Activated naive CD8-positive, alpha-beta T cell treated with anti-CD3 and anti-CD28 coated beads, Interleukin-2, amount 50 U/mL, for 24 hours (primary cell): ENCODE results near the gene IRX3.
"Not testable (repeated sequence)": the region's sequence is repeated elsewhere in the genome, so short reads cannot be mapped to it uniquely, and the experiment has no call there.

Source experiments
- ATAC-seq: fragments of 150-1000 bp; cut with Tn5 transposase; one replicate; pipeline ENCODE4 v1.10.0; 2021
- DNase-seq: peaks from one replicate; pipeline ENCODE4 v3.0.0; 2021
- H3K27ac Mint-ChIP-seq: one replicate; pipeline ENCODE4 v1.8.0; 2021; ENCODE audit warnings: mild to moderate bottlenecking, mixed read lengths
- H3K27me3 Mint-ChIP-seq: one replicate; pipeline ENCODE4 v1.8.0; 2021; ENCODE audit warnings: mixed read lengths
- H3K36me3 Mint-ChIP-seq: one replicate; pipeline ENCODE4 v1.8.0; 2021; ENCODE audit warnings: low read depth, mixed read lengths
- H3K4me1 Mint-ChIP-seq: one replicate; pipeline ENCODE4 v1.8.0; 2021; ENCODE audit warnings: mixed read lengths
- H3K4me3 Mint-ChIP-seq: one replicate; pipeline ENCODE4 v1.8.0; 2021; ENCODE audit warnings: mild to moderate bottlenecking, moderate library complexity, mixed read lengths
- H3K9me3 Mint-ChIP-seq: one replicate; pipeline ENCODE4 v1.8.0; 2021; ENCODE audit warnings: mixed read lengths

The IRX3 gene

DNA sequence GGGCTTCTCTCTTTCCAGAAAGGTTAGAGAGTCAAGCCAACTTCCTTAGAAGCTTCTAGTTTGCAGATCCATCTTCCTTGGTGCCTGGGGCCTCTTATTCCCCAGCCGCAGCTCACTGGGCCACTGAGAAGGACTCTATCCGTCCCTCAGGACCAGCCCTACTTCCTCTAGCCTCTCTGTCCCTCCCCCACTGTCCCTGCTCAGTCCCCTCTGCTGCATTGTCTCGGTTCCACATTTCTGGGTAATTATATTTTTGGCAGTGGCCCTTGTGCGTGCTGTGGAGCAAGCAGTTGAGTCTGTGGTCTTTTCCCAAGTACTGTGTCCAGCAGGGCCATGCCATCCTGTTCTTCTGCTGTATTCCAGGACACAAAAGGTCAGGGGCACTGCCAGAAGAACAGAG is 17.8 kb downstream of the IRX3 start:
- DNase-seq (no peak), ATAC-seq (no peak)
- Mint-ChIP-seq H3K27ac (no peak overlapping the region), H3K4me1 (no peaks in the 10 kb centered on the region), H3K36me3 (no peaks in the 10 kb centered on the region), H3K9me3 (no peaks in the 10 kb centered on the region), H3K4me3 (no peak overlapping the region), H3K27me3 (peaks cover 3% of the 10 kb centered on the region)

- ATAC-seq (no peak), DNase-seq (no peak)
- Mint-ChIP-seq H3K27ac (no peak overlapping the region), H3K4me1 (no peaks in the 10 kb centered on the region), H3K4me3 (no peak overlapping the region), H3K27me3 (no peaks in the 10 kb centered on the region), H3K9me3 (no peaks in the 10 kb centered on the region), H3K36me3 (no peaks in the 10 kb centered on the region)
Observed at GRCh38 chr16:54268340-54268739, 18.2 kb downstream of the IRX3 start.

GRCh38 chr16:54266363-54266955 is 20.1 kb downstream of the IRX3 start:
- DNase-seq (no peak), ATAC-seq (no peak)
- Mint-ChIP-seq H3K36me3 (no peaks in the 10 kb centered on the region), H3K9me3 (no peaks in the 10 kb centered on the region), H3K4me1 (no peaks in the 10 kb centered on the region), H3K27ac (no peak overlapping the region), H3K27me3 (peaks cover 2% of the 10 kb centered on the region), H3K4me3 (no peak overlapping the region)

DNA sequence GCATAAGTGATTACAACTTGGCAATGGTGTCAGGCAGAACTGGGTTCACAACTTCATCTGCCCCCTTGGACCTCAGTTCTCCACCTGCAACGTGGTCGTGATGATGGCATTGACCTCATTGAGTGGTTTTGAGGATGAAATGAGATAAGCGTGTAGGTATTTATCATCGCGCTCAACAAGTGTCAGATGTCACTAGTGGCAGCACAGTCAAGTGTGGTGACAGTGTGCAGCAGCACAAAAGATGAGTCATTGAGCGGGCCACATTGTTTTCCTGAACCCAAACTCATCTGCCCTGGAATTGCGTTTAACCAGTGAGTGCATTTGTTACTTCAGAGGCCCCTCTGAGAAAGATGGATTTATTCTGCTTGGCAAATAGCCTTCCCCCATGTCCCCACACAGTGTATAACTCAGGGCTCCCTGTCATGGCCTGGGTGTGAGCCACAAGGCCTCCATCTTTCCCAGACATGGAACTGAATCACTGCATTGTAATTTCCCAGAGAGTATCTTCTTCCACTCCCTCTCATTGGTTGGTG is 20.9 kb downstream of the IRX3 start:
- peaks cover 2% of the 10 kb centered on the region for H3K27me3 Mint-ChIP-seq
- no peaks in the 10 kb centered on the region for H3K9me3 Mint-ChIP-seq
- DNase-seq (no peak), ATAC-seq (no peak)
- no peaks in the 10 kb centered on the region for H3K36me3 Mint-ChIP-seq
- no peaks in the 10 kb centered on the region for H3K4me1 Mint-ChIP-seq
- H3K4me3 Mint-ChIP-seq = no peak overlapping the region
- no peak overlapping the region for H3K27ac Mint-ChIP-seq

- no peak for ATAC-seq
- no peak for DNase-seq
- no peaks in the 10 kb centered on the region for H3K27me3 Mint-ChIP-seq
- no peaks in the 10 kb centered on the region for H3K36me3 Mint-ChIP-seq
- H3K9me3 Mint-ChIP-seq = no peaks in the 10 kb centered on the region
- no peak overlapping the region for H3K27ac Mint-ChIP-seq
- H3K4me3 Mint-ChIP-seq = no peak overlapping the region
- H3K4me1 Mint-ChIP-seq = no peaks in the 10 kb centered on the region
Observed at GRCh38 chr16:54253118-54253517, 33.5 kb downstream of the IRX3 start.

GRCh38 chr16:54248863-54249710 is 37.5 kb downstream of the IRX3 start:
- Mint-ChIP-seq H3K27me3 (peaks cover 3% of the 10 kb centered on the region), H3K9me3 (peaks cover 4% of the 10 kb centered on the region), H3K4me1 (no peaks in the 10 kb centered on the region), H3K36me3 (no peaks in the 10 kb centered on the region), H3K27ac (no peak overlapping the region), H3K4me3 (no peak overlapping the region)
- DNase-seq (no peak), ATAC-seq (no peak)

- not testable (repeated sequence) for H3K4me3 Mint-ChIP-seq, H3K4me1 Mint-ChIP-seq, H3K27ac Mint-ChIP-seq, H3K27me3 Mint-ChIP-seq, DNase-seq, ATAC-seq, H3K36me3 Mint-ChIP-seq, H3K9me3 Mint-ChIP-seq
Observed at GRCh38 chr16:54247705-54248104, 38.9 kb downstream of the IRX3 start.

GRCh38 chr16:54246454-54246821 is 40.1 kb downstream of the IRX3 start:
- ATAC-seq = no peak
- no peak overlapping the region for H3K4me3 Mint-ChIP-seq
- H3K36me3 Mint-ChIP-seq = no peaks in the 10 kb centered on the region

GRCh38 chr16:54245788-54246453 is 40.7 kb downstream of the IRX3 start:
- Mint-ChIP-seq H3K4me1 (no peaks in the 10 kb centered on the region), H3K27me3 (peaks cover 3% of the 10 kb centered on the region), H3K4me3 (no peak overlapping the region), H3K36me3 (no peaks in the 10 kb centered on the region), H3K9me3 (peaks cover 4% of the 10 kb centered on the region), H3K27ac (no peak overlapping the region)
- ATAC-seq = no peak
- no peak for DNase-seq

More at GRCh38 chr16:54246454-54246821, 40.1 kb downstream of the IRX3 start:
- H3K9me3 Mint-ChIP-seq = peaks cover 4% of the 10 kb centered on the region
- H3K27me3 Mint-ChIP-seq = peaks cover 3% of the 10 kb centered on the region
- no peaks in the 10 kb centered on the region for H3K4me1 Mint-ChIP-seq
- no peak overlapping the region for H3K27ac Mint-ChIP-seq
- no peak for DNase-seq

GRCh38 chr16:54244061-54244886 is 42.3 kb downstream of the IRX3 start:
- H3K27ac Mint-ChIP-seq = no peak overlapping the region
- peaks cover 4% of the 10 kb centered on the region for H3K9me3 Mint-ChIP-seq
- DNase-seq = no peak
- no peak overlapping the region for H3K4me3 Mint-ChIP-seq
- peaks cover 3% of the 10 kb centered on the region for H3K27me3 Mint-ChIP-seq
- H3K36me3 Mint-ChIP-seq = no peaks in the 10 kb centered on the region
- no peak for ATAC-seq
- no peaks in the 10 kb centered on the region for H3K4me1 Mint-ChIP-seq

DNA sequence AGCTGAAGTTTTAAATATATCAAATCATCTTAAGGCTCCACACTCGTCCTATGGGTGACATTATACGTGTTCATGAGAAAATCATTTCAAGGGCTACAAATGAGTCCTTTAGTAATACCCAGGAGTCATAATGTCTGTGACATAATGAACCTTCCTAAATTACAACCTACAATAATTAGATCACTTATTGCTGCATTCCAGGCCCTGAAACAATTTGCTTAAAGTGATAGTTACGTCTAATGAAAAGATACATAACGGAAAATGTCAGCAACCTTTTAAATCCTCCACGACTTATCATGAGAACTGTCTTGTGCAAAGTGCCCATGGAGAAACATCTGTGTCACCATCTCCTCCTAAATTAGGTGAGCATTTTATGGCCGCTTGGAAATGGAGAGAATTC is 43.4 kb downstream of the IRX3 start:
- no peak for ATAC-seq

GRCh38 chr16:54242199-54242598 is 44.4 kb downstream of the IRX3 start:
- Mint-ChIP-seq H3K4me1 (no peaks in the 10 kb centered on the region), H3K27me3 (peaks cover 3% of the 10 kb centered on the region), H3K27ac (no peak overlapping the region), H3K4me3 (no peak overlapping the region), H3K36me3 (no peaks in the 10 kb centered on the region), H3K9me3 (peaks cover 4% of the 10 kb centered on the region)
- ATAC-seq = no peak
- DNase-seq = no peak

More for the DNA sequence above, 43.4 kb downstream of the IRX3 start:
- Mint-ChIP-seq H3K27ac (no peak overlapping the region), H3K36me3 (no peaks in the 10 kb centered on the region), H3K4me1 (no peaks in the 10 kb centered on the region), H3K9me3 (peaks cover 4% of the 10 kb centered on the region), H3K27me3 (peaks cover 3% of the 10 kb centered on the region), H3K4me3 (no peak overlapping the region)
- no peak for DNase-seq

DNA sequence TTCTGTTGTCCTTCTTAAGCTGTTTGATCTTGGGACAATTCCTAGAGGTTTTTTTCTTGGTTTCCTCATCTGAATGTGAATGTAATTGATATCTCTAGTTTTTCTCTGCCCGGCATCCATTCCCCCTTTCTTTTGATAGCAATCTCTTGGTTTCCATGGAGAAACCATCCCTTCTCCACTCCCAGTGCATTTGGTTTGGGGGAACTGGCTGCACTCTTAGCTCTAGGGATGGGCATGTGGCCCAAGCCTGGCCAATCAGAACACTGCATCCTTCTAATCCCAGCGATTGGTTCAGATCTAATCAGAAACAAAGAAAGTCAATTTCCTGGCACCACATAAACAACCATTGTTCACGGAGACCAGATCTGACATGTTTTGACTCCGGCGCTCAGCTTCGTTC is 45.1 kb downstream of the IRX3 start:
- Mint-ChIP-seq H3K36me3 (no peaks in the 10 kb centered on the region), H3K27me3 (peaks cover 3% of the 10 kb centered on the region)
- ATAC-seq = no peak

More for the DNA sequence above, 45.1 kb downstream of the IRX3 start:
- Mint-ChIP-seq H3K27ac (no peak overlapping the region), H3K4me1 (no peaks in the 10 kb centered on the region), H3K4me3 (no peak overlapping the region), H3K9me3 (peaks cover 4% of the 10 kb centered on the region)
- DNase-seq = no peak
